ENCODE results near the gene DHRS3. TPM values are rescaled to one million over a fixed set of nuclear protein-coding genes. Genes with fewer than 3 reads are reported as not detected.

DHRS3 gene
- polyA plus RNA-seq, 1 donor (not counting 4 experiments of a cell fraction or from before 2014, with no cell fraction given): 10.7 TPM

DNA sequence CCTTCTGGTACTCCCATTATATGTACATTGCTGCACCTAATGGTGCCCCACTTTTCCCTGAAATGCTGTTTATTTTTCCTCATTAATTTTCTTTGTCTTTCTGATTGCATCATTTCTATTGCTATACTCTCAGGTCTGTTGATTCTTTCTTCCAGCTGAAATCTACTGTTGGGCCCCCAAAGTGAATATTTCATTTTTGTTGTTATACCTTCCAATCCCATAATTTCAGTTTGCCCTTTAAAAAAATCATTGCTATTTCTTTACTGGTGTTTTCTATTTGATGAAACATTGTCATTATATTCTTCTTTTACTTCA lies 22.9 kb upstream of the DHRS3 start:
- H3K4me1 ChIP-seq (ENCODE audit: control insufficient read depth, extremely low read depth, insufficient read depth, low read length): no peaks in the 10 kb centered on the region
- no peaks in the 10 kb centered on the region for H4K20me1 ChIP-seq (ENCODE audit: control insufficient read depth, extremely low read depth, insufficient read depth, low read length)
- H3K79me2 ChIP-seq (ENCODE audit: control insufficient read depth, insufficient read depth, low read length): no peaks in the 10 kb centered on the region
- no peak overlapping the region for H3K9ac ChIP-seq (ENCODE audit: control insufficient read depth, extremely low read depth, insufficient read depth, low read length)
- no peak overlapping the region for H2AFZ ChIP-seq (ENCODE audit: control insufficient read depth, low read length)
- FAIRE-seq (no peak), DNase-seq (ENCODE audit: low read depth, low spot score) (no peak)
- peaks cover 6% of the 10 kb centered on the region for H3K9me3 ChIP-seq (ENCODE audit: control insufficient read depth, low read depth, low read length)
- TF ChIP-seq, protein P1, sequence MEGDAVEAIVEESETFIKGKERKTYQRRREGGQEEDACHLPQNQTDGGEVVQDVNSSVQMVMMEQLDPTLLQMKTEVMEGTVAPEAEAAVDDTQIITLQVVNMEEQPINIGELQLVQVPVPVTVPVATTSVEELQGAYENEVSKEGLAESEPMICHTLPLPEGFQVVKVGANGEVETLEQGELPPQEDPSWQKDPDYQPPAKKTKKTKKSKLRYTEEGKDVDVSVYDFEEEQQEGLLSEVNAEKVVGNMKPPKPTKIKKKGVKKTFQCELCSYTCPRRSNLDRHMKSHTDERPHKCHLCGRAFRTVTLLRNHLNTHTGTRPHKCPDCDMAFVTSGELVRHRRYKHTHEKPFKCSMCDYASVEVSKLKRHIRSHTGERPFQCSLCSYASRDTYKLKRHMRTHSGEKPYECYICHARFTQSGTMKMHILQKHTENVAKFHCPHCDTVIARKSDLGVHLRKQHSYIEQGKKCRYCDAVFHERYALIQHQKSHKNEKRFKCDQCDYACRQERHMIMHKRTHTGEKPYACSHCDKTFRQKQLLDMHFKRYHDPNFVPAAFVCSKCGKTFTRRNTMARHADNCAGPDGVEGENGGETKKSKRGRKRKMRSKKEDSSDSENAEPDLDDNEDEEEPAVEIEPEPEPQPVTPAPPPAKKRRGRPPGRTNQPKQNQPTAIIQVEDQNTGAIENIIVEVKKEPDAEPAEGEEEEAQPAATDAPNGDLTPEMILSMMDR (optimal IDR thresholded peaks at IDR 0.05 in 1 of 3, IDR thresholded peaks at IDR 0.05 in 1 of 3, conservative IDR thresholded peaks at IDR 0.05 in 1 of 3; ENCODE audit: extremely low read depth in 1 of 3, insufficient read depth in 2 of 3, low read length in 3 of 3): no peak
- no peak for TF ChIP-seq EZH2 (IDR thresholded peaks at IDR 0.05; ENCODE audit: low read length)
- H3K4me2 ChIP-seq (ENCODE audit: control insufficient read depth, extremely low read depth, insufficient read depth, low read depth, low read length): no peak overlapping the region
- no peak overlapping the region for H3K27ac ChIP-seq (ENCODE audit: control insufficient read depth, insufficient read depth, low read length)
- no peaks in the 10 kb centered on the region for H3K27me3 ChIP-seq (ENCODE audit: control insufficient read depth, extremely low read depth, insufficient read depth, low read length)
- no peaks in the 10 kb centered on the region for H3K36me3 ChIP-seq (ENCODE audit: control insufficient read depth in 2 of 2, extremely low read depth in 1 of 2, insufficient read depth in 2 of 2, low read length in 2 of 2)
- no peaks in the 10 kb centered on the region for H3K9me1 ChIP-seq (ENCODE audit: control insufficient read depth, extremely low read depth, insufficient read depth, low read length)
- dilution Hi-C loops (cut with MboI; ENCODE audit: extremely low pct_ligation_motif_present, low sequenced_read_pairs): no loop called here
- H3K4me3 ChIP-seq (ENCODE audit: control insufficient read depth in 2 of 3, extremely low read depth in 1 of 3, insufficient read depth in 2 of 3, low read depth in 1 of 3, low read length in 3 of 3): no peak overlapping the region

DNA sequence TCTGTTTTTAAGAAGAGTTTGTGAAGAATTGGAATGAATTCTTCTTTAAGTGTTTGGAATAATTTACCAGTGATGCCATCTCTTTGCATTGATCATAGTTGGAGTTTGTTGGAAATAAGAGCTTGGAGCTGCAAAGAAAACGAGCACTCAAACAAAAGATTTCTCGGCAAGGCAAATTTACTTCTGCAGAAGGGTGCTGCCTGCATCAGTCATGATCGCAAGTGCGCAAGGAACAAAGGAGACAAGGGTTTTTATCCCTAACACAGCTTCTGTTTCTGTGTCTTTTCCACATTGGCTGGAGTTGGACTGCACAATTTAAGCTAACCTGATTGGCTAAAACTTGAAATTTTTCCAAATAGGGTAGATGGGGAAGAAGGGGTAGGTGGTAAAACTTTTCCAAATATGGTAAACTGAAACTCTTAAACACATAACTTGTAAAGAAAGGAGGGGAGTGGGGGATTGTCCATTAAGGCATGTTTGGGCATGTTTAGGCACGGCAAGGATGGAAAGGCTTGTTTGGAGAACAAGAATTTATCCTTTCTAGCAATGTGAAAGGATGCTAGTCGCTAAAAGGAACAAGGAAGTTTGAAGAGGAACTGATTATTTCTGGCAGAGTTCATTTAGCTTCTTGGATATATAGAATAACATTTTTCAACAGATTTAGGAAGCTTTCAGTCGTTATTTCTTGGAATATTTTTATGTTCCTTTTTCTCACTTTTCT lies 22.4 kb upstream of the DHRS3 start:
- H3K4me2 ChIP-seq (ENCODE audit: control insufficient read depth, extremely low read depth, insufficient read depth, low read depth, low read length): no peak overlapping the region
- dilution Hi-C loops (cut with MboI; ENCODE audit: extremely low pct_ligation_motif_present, low sequenced_read_pairs): no loop called here
- H3K9me1 ChIP-seq (ENCODE audit: control insufficient read depth, extremely low read depth, insufficient read depth, low read length): no peaks in the 10 kb centered on the region
- H3K27me3 ChIP-seq (ENCODE audit: control insufficient read depth, extremely low read depth, insufficient read depth, low read length): no peaks in the 10 kb centered on the region
- H3K79me2 ChIP-seq (ENCODE audit: control insufficient read depth, insufficient read depth, low read length): no peaks in the 10 kb centered on the region
- H3K27ac ChIP-seq (ENCODE audit: control insufficient read depth, insufficient read depth, low read length): no peak overlapping the region
- H3K36me3 ChIP-seq (ENCODE audit: control insufficient read depth in 2 of 2, extremely low read depth in 1 of 2, insufficient read depth in 2 of 2, low read length in 2 of 2): no peaks in the 10 kb centered on the region
- H3K4me3 ChIP-seq (ENCODE audit: control insufficient read depth in 2 of 3, extremely low read depth in 1 of 3, insufficient read depth in 2 of 3, low read depth in 1 of 3, low read length in 3 of 3): no peak overlapping the region
- FAIRE-seq (no peak), DNase-seq (ENCODE audit: low read depth, low spot score) (no peak)
- no peaks in the 10 kb centered on the region for H4K20me1 ChIP-seq (ENCODE audit: control insufficient read depth, extremely low read depth, insufficient read depth, low read length)
- no peak overlapping the region for H3K9ac ChIP-seq (ENCODE audit: control insufficient read depth, extremely low read depth, insufficient read depth, low read length)
- peaks cover 6% of the 10 kb centered on the region for H3K9me3 ChIP-seq (ENCODE audit: control insufficient read depth, low read depth, low read length)
- no peak overlapping the region for H2AFZ ChIP-seq (ENCODE audit: control insufficient read depth, low read length)
- H3K4me1 ChIP-seq (ENCODE audit: control insufficient read depth, extremely low read depth, insufficient read depth, low read length): no peaks in the 10 kb centered on the region
- TF ChIP-seq EZH2 (IDR thresholded peaks at IDR 0.05; ENCODE audit: low read length): no peak
- TF ChIP-seq, protein P1 (optimal IDR thresholded peaks at IDR 0.05 in 1 of 3, IDR thresholded peaks at IDR 0.05 in 1 of 3, conservative IDR thresholded peaks at IDR 0.05 in 1 of 3; ENCODE audit: extremely low read depth in 1 of 3, insufficient read depth in 2 of 3, low read length in 3 of 3): no peak

All from keratinocyte (primary cell).